MG63 (cell line): ENCODE measurements around the gene TFDP1. TPM values are rescaled to one million over a fixed set of nuclear protein-coding genes. Genes with fewer than 3 reads are reported as not detected.
"Not testable (repeated sequence)": the region's sequence is repeated elsewhere in the genome, so short reads cannot be mapped to it uniquely, and the experiment has no call there.

Source experiments
- DNase-seq: peaks from one replicate; pipeline ENCODE4 v3.0.0-alpha.2; 2020
- H3K27me3 ChIP-seq: fragments of 250-450 bp; sonication (Bioruptor Pico); 2 replicates; pipeline ENCODE4 v1.5.1; 2020; ENCODE audit warnings: mild to moderate bottlenecking, moderate library complexity
- H3K36me3 ChIP-seq: fragments of 250-450 bp; sonication (Bioruptor Pico); 2 replicates; pipeline ENCODE4 v1.5.1; 2020; ENCODE audit warnings: mild to moderate bottlenecking, moderate library complexity
- H3K4me3 ChIP-seq: fragments of 250-450 bp; sonication (Bioruptor Pico); 2 replicates; pipeline ENCODE4 v1.5.1; 2020; ENCODE audit warnings: mild to moderate bottlenecking, moderate library complexity
- H3K9me3 ChIP-seq: fragments of 250-450 bp; sonication (Bioruptor Pico); 2 replicates; pipeline ENCODE4 v1.5.1; 2020; ENCODE audit warnings: mild to moderate bottlenecking, moderate library complexity
- total RNA-seq: library from RNA; depleted of rRNA; stranded (reverse); fragments of >200 nt; shearing (Covaris generic); gene quantifications from 2 replicates; pipeline ENCODE4 v1.2.3, GENCODE V29; 2014; ENCODE audit warnings: low replicate concordance

Gene TFDP1
- total RNA-seq, 1 experiment from 2014 or later: 38.3 TPM

DNA sequence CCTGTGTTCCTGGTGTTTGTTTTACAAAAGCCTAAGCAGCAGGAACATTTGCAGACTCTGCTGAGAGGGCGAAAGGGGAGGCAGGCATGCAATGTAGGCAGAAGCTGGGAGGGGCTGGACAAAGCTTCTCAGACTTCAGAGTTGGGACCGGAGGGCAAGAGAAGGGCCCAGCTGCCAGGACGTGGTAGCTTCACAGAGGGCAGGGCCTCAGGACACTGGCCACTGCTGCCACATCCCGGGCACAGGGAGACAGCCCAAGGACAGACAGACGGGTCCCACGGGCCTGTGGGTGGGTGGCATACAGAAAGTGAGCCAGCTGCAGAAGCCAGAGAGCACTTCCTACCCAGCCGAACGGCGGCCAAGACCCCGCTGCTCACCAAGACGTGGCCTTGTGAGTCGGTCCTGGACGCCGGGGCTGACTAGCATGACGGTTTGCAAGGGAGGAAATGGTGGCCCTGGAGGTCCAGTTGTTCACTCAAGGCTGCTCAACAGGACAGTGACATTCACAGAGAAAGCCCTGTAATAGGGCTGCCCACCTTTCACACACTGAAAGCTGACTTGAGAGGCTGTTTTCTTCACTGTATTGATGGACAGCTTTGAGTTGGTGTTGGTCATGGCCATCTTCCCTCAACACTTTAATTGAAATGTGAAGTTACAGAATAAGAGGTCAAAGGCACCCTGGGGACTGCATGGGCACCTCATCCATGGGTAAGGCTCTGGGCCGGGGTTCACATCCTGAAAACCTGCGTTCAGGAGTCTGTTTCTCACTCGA, 23.7 kb upstream of the TFDP1 start:
- H3K4me3 ChIP-seq: no peak overlapping the region
- DNase-seq: no peak
- peaks cover 2% of the 10 kb centered on the region; the same call in 1 of the 2 replicates for H3K36me3 ChIP-seq
- no peaks in the 10 kb centered on the region for H3K9me3 ChIP-seq
- no peaks in the 10 kb centered on the region for H3K27me3 ChIP-seq

DNA sequence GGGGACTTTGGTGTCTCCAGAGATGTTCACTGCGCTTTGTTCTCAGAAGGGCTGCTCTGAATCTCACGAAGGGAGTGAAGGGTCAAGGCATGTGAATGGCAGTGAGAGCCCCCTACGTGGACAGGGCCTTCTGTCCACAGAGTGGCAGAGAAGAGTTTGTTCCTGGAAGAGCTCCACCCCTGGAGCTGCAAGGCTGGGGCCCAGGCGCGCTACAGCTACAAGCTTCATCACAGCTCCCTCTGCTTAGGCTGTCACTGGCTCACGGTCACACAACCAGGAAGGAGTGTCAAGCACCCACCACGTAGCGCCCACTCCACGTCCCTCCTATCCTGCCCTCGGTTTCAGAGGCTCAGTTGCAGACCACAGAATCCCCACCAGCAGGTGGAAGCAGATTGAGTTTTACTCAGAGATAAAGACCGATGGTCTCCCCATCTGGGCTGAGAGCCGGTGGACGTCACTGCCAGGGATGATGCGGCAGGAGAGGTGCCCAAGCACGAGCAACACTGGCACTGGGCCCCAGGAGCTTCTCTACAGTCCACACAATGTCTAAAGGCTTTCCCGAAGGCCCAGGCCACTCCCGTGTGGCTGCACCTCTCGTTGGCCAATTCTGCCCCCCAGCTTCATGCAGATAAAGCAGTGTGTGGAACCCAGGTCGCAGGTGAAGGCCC, 23.0 kb upstream of the TFDP1 start:
- no peak overlapping the region for H3K4me3 ChIP-seq
- DNase-seq: no peak
- H3K27me3 ChIP-seq: 0 out of 2 replicates have a peak, but pooled peaks cover under 1% of the 10 kb centered on the region
- H3K36me3 ChIP-seq: peaks cover 2% of the 10 kb centered on the region; the same call in 1 of the 2 replicates
- no peaks in the 10 kb centered on the region for H3K9me3 ChIP-seq

DNA sequence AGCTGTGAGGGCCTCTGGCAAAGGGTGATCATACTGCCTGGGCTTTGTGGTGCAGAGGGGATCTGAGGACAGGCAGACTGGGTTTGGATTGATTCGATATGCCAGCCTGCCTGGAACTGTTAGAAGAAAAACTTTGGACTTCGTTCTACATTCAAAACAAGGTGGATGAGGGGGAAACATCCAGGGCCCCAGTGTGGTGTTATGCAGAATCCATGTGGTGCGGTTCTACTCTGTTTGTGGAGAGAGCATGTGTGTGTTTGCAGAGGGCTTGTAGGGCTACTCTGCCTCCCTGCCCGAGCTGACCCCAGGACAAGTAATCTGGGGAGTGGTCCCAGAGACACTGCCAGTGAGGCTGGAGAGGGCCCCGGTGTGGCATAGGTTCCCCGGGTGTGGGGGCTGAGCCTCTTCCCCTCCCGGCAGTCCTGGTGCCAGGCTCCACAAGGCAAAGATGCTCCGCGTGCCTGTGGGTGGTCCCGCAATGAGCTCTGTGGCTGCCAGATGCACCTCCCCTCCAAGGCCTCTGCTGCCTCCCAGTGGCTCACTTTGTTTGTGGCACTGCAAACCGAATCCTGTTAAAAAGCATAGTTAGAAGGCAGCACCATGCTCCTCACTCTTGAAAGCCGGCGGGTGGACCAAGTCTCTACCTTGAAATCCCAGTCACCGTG, 22.3 kb upstream of the TFDP1 start:
- H3K36me3 ChIP-seq: no peaks in the 10 kb centered on the region
- 0 out of 2 replicates have a peak, but pooled peaks cover 2% of the 10 kb centered on the region for H3K27me3 ChIP-seq
- DNase-seq: peak; percentile 40
- no peak overlapping the region for H3K4me3 ChIP-seq
- H3K9me3 ChIP-seq: no peaks in the 10 kb centered on the region

DNA sequence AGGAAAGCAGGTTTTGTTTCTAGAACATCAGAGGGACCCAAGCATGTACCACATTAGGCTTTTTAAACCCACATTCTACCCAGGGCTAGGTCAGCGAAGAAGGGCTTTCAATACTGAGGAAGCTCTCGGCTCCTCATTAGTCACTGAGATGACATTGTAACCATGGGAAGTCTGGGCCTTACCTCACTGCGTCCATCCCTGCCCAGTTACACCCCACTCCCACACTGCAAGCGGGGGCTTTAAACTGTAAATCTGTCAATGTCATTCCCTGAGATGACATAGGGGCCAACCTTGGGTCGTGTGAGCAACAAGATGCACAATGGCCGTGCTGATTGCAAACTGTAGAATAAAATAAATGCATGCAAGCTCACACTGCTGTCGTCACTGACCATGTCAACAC, 21.7 kb upstream of the TFDP1 start:
- Histone ChIP-seq H3K27me3 (0 out of 2 replicates have a peak, but pooled peaks cover 2% of the 10 kb centered on the region), H3K4me3 (no peak overlapping the region), H3K36me3 (no peaks in the 10 kb centered on the region), H3K9me3 (no peaks in the 10 kb centered on the region)
- DNase-seq: no peak

DNA sequence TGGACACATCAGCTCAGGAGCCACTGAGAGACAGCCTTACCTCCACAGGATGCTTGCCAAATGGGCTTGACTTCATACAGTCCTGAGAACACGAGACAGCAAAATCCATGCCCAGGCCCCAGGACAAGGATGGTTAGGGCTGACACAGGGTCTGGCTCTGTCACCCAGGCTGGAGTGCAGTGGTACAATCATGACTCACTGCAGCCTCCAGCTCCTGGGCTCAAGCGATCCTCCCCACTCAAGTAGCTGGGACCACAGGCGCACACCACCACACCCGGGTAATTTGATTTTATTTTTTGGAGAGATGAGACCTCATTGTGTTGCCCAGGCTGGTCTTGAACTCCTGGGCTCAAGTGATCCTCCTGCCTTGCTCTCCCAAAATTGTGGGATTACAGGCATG, 21.0 kb upstream of the TFDP1 start:
- H3K36me3 ChIP-seq, DNase-seq, H3K4me3 ChIP-seq, H3K27me3 ChIP-seq, H3K9me3 ChIP-seq: not testable (repeated sequence)

DNA sequence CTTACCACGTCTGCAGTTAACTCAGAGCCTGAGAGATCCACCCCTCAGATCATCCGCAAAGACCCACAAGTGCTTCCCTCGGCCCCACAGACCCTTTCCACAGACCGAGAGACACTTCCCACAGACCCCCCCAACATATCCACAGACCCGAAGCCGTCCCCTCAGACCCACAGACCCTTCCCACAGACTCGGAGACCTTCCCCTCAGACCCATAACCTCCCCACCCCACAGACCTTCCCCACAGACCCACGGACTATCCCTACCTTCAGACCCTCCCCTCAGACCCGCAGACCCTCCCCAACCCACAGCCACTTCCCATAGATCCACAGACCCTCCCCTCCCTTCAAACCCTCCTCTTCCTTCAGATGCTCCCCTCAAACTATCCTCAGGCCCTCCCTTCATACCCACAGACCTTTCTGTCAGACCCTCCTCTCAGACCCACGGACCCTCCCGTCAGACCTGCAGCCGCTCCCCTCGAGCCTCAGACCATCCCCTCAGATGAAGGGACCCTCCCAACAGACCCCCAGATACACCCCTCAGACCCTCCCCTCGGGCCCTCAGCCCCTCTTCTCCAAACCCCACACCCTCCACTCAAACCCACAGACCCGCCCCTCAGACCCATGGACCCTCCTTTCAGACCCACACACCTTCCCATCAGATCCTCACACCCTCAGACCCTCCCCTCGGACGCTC, 20.1 kb upstream of the TFDP1 start:
- DNase-seq: no peak
- Histone ChIP-seq H3K27me3 (peaks cover 9% of the 10 kb centered on the region; the same call in 1 of the 2 replicates), H3K36me3 (no peaks in the 10 kb centered on the region), H3K4me3 (no peak overlapping the region), H3K9me3 (no peaks in the 10 kb centered on the region)

DNA sequence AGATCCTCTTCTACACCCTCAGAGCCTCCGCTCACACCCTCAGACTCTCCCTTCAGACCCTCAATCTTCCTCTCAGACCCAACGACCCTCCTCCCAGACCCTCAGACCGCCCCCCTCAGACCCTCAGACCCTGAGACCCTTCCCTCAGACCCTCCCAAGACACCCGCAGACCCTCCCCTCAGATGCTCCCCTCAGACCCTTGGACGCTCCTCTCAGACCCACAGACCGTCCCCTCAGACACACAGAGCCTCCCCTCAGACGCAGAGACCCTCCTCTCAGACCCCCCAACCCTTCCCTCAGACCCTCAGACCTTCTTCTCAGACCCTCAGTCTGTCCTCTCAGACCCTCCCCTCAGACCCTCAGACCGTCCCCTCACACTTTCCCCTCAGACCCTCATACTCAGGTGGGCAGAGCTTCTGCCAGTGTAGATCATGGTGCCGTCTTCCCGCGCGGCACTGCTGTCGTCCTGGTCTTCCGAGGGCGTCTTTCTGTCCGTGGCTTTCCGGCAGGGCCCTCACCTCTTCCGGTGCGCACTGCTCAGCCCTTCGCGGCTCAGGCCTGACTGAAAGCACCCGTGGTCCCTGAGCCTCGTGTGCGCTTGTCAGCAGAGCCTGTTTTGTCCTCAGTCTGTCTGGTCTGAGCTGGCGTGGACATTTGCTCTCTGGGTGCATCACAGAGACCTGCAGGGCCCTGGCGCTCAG, 18.9 kb upstream of the TFDP1 start:
- H3K36me3 ChIP-seq: no peaks in the 10 kb centered on the region
- H3K4me3 ChIP-seq: no peak overlapping the region
- H3K9me3 ChIP-seq: peaks cover 2% of the 10 kb centered on the region; the same call in 1 of the 2 replicates
- DNase-seq: no peak
- H3K27me3 ChIP-seq: peaks cover 9% of the 10 kb centered on the region; the same call in 1 of the 2 replicates

DNA sequence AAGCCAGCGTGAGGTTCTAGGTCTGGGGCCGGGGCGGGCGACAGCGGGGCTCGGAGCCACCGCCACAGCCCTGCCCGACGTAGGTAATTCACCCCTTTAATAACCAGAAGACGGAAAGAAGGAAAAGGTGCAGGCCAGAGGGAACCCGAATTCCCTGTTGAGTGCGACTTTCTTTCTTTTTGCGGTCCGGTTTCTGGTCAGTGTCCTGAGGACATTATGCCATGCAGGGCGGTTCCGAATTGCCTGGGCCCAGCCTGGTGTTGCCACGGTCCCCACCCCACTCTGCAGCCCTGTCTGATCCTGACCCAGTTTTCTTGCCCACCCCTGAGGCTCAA, 18.4 kb upstream of the TFDP1 start:
- Histone ChIP-seq H3K4me3 (no peak overlapping the region), H3K27me3 (peaks cover 9% of the 10 kb centered on the region; the same call in 1 of the 2 replicates), H3K9me3 (peaks cover 4% of the 10 kb centered on the region; the same call in 1 of the 2 replicates), H3K36me3 (no peaks in the 10 kb centered on the region)
- DNase-seq: no peak

DNA sequence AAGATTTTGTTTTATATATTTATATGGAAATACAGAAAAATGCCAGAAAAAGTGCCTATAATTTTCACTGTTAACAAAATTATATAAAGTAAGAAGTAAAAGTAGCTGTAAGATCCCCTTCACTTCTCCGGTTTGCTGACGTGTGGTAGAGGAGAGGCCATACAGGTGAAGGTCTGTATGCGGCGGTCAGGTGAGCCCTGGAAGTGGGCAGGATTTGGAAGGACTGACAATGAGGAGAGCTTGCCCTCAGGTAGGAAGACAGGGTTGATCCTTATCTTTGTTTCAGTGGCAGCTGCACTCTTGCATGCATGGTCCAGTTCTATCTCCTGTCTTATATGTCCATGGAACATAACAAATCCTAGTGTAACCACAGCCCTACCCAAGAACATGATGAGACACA, 16.9 kb upstream of the TFDP1 start:
- H3K9me3 ChIP-seq: peaks cover 4% of the 10 kb centered on the region; the same call in 1 of the 2 replicates
- H3K4me3 ChIP-seq: no peak overlapping the region
- DNase-seq: no peak
- H3K27me3 ChIP-seq: peaks cover 9% of the 10 kb centered on the region; the same call in 1 of the 2 replicates
- H3K36me3 ChIP-seq: no peaks in the 10 kb centered on the region

DNA sequence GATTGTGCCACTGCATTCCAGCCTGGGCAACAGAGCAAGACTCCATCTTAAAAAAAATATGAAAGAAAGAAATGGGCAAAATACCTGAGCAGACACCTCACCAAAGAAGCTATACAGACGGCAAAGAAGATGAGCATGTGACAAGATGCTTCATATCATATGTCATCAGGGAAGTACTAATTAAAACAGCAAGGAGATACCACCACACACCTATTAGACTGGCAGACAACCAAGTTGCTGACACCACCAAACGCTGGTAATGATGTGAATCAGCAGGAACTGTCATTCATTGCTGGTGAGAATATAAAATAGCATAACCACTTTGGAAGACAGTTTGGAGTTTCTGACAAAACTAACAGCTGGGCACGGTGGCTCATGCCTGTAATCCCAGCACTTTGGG, 11.5 kb upstream of the TFDP1 start:
- Histone ChIP-seq H3K4me3 (no peak overlapping the region), H3K9me3 (peaks cover 27% of the 10 kb centered on the region), H3K36me3 (no peaks in the 10 kb centered on the region), H3K27me3 (peaks cover 7% of the 10 kb centered on the region; the same call in 1 of the 2 replicates)
- no peak for DNase-seq

DNA sequence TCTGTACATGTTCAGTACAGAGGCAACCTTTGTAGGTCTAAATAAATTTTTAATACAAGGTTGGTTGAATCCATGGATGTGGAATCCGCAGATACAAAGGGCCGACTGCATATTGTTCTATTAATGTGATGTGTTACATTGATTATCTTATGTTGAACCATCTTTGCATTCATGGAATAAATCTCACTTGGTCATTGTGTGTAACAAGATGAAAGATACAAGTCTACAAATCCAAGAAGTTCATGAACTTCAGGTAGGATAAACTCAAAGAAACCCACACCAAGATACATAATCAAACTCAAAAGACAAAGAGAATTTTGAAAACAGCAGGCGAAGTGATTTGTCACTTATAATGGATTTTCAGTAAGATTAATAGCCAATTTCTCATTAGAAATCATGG, 8.0 kb upstream of the TFDP1 start:
- Histone ChIP-seq H3K36me3 (no peaks in the 10 kb centered on the region), H3K27me3 (no peaks in the 10 kb centered on the region; the same call in 1 of the 2 replicates), H3K9me3 (peaks cover 25% of the 10 kb centered on the region), H3K4me3 (no peak overlapping the region)
- no peak for DNase-seq

DNA sequence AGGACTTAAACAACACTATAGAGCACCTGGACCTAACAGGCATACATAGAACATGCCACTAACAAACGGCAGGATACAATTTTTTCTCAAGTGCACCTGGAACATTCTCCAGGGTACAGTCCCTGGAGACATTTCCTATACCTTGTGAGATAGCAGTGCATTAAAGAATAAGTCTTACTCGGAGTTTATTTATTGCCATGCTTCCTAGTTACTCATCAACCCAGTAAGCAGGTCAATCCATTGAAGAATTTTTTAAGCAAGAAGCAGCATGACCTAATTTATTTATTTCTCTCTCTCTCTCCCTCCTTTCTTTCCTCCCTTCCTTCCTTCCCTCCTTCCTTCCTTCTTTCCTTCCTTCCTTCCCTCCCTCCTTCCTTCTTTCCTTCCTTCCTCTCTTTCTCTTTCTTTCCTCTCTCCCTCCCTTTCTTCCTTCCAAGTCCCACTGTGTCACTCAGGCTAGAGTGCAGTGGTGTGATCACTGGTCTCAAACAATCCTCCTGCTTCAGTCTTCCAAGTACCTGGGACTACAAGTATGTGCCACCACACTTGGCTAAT, 6.6 kb upstream of the TFDP1 start:
- Histone ChIP-seq H3K9me3 (peaks cover 25% of the 10 kb centered on the region), H3K27me3 (no peaks in the 10 kb centered on the region; the same call in 1 of the 2 replicates), H3K36me3 (no peaks in the 10 kb centered on the region), H3K4me3 (no peak overlapping the region)
- no peak for DNase-seq

DNA sequence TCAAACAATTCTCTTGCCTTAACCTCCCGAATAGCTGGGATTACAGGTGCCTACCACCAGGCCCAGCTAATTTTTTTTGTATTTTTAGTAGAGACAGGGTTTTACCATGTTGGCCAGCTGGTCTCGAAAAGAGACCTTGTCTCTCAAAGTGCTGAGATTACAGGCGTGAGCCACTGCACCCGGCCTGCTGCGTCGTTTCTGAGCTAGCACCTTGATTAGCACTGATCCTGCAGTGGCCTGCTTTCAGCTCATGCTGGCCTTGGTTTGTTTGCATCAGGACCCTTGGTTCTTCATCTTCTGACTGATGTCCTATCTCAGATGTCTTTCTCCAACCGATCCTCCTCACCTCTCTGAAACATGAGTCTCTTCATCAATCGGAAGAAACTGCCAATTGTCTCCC, 4.9 kb upstream of the TFDP1 start:
- Histone ChIP-seq H3K27me3 (no peaks in the 10 kb centered on the region; the same call in 1 of the 2 replicates), H3K36me3 (no peaks in the 10 kb centered on the region), H3K9me3 (peaks cover 23% of the 10 kb centered on the region), H3K4me3 (no peak overlapping the region)
- DNase-seq: no peak

DNA sequence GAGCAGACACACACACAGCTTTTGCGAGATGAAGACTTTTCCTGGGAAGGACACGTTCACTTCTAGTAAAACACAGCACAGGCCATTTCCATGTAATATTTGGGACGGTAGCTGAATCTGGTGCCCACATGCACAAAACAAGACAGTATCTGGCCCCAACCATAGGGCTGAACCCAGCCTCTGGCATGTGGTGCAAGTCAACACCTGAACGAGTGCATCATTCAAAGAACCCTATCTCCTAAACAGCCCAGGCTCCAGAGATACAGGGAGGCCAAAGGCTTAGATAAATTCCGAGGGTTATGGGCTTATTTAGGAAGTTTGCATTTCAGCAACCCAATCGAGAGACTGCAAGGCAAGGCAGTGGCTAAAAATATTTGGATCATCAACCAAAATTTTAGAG, 2.7 kb upstream of the TFDP1 start:
- H3K36me3 ChIP-seq: peaks cover 12% of the 10 kb centered on the region

DNA sequence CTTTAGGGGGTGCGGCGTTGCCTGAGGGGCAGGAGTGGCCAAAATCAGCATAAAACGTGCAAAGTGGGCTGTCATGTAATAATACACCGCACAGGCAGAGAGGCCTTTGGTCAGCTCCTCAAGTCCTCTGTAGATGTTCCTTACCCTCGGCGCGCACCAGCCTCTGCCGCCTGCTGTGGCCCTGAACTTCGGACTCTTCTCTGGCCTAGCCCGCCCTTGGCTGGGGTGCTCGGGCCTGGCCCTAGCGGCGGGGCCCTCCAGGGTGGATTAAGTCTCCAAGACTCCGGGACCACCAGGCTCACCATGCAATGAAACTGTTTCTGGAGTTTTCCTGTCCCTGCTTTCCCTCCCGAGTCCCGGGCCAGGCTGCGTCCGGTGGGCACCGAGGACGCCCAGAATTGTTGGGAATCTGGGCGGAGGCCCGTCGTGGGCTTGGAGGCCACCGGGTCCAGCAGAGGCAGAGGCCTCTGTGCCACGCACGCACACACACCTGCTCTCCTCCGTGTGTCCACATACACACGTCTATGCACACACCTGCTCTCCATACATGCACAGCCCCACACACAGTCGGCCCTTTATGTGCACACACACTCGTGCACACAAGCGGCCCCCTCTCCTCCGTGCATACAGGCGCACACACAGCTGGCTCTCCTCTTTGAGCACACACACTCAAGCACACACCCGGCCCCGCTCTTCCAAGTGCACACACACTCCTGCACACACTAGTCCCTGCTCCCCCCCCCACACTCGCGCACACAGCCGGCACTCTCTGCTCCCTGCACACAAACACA, 1.5 kb upstream of the TFDP1 start:
- H3K27me3 ChIP-seq: no peaks in the 10 kb centered on the region
- DNase-seq: no peak
- 0 out of 2 replicates have a peak, but pooled peaks cover 1% of the 10 kb centered on the region for H3K9me3 ChIP-seq
- H3K36me3 ChIP-seq: peaks cover 23% of the 10 kb centered on the region
- no peak overlapping the region for H3K4me3 ChIP-seq

More for the DNA sequence above, 2.7 kb upstream of the TFDP1 start:
- Histone ChIP-seq H3K9me3 (peaks cover 8% of the 10 kb centered on the region; the same call in 1 of the 2 replicates), H3K4me3 (no peak overlapping the region), H3K27me3 (no peaks in the 10 kb centered on the region; the same call in 1 of the 2 replicates)
- no peak for DNase-seq
